ENCODE data around the gene NKX1-2.

- TF ChIP-seq CTCF (conservative IDR thresholded peaks at IDR 0.05; ENCODE audit: low read depth, low read length) = no peak
- no peak for TF ChIP-seq EZH2phosphoT487 (IDR thresholded peaks at IDR 0.05; ENCODE audit: borderline replicate concordance, low read length)
- TF ChIP-seq EZH2 (IDR thresholded peaks at IDR 0.05; ENCODE audit: low read length, unreplicated experiment) = no peak
Observed at GRCh38 chr10:124497196-124497881, 47.5 kb upstream of the NKX1-2 start.
